DLD1 (cell line): ENCODE data around the gene SMARCAD1.

ENCODE experiments used
- in situ Hi-C: cut with HindIII; loops from 2 replicates; pipeline ENCODE4 v1.10.0; 2017; ENCODE audit warnings: low sequenced_read_pairs

Gene SMARCAD1

DNA sequence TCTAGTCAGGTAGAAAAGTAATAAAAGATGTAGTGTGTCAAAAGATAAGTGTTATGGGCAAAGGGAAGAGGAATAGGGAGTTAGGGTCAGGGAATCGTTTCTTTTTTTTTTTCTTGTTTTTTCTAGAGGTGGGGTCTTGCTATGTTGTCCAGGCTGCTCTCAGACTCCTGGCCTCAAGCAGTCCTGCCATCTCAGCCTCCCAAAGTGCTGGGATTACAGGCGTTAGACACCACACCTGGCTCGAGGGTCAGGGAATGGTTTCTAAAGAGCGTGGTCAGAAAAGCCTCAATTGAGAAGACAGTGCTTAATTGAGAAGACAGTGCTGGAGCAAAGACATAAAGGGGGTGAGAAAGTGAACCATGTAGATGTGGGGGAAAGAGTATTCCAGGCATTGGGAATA lies 19.1 kb downstream of the SMARCAD1 start:
- in situ Hi-C loops, result no loop called here

DNA sequence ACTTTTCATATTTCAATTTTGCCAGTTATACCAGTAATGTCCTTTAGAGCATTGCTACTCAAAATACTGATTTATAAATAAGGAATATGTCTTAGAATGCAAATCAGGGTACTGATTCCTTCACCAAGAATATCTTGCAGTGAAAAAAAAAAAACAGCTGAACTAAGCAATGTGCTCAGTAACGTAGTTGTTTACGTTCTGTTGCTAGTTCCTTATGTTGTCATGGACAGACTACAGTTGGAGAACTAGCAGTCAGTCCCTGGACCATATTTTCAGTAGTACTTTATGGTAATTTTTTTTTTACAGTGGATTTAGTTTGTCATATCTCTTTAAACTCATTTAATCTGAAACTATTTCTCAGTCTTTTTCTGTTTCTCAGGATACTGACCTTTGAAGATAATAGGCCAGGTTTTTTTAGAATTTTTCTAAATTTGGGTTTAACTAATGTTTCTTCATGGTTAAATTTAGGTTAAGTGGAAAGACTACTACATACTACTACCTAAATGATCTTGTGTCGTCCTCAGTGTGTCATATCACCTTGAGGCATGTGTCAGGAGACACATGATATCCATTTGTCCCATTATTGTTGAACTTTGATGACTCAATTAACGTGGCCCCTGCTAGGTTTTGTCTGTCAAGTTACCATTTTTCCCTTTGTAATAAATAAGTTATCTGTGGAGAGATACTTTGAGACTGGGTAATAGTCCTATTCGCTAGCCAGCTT lies 21.0 kb downstream of the SMARCAD1 start:
- in situ Hi-C loops, result no loop called here

DNA sequence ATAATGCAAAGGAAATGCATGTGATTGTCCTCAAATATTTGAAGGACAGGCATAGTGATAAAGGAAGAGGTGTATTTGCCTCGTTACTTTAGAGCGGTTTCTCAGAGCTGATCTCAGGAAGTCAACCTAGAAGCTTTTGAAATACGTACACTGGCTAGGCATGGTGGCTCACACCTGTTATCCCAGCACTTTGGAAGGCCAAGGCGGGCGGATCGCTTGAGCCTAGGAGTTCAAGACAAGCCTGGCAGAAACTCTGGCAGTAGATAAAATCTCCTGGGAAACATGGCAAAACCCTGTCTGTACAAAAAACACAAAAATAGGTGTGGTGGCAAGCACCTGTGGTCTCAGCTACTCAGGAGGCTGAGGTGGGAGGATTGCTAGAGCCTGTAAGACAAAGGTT lies 24.9 kb downstream of the SMARCAD1 start:
- in situ Hi-C loops, result no loop called here

DNA sequence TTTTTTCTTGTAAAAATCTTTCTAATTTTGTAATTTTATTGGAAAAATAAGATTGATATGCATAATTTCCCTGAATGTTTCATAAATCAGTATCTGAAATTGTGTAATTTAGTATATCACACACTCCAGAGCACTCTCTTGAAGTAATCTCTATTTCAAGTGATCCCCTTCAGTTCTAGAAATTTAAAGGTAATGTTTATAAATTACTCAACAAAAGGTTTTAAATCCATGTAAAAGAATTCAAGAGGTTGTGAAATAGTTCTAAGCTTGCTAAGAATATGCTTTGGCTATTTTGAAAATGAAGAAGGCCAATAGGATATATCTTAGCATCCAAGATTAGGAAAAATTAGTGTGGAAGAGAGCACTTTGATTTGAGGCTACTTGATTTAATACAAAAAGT lies 28.2 kb downstream of the SMARCAD1 start:
- in situ Hi-C loops, result no loop called here

DNA sequence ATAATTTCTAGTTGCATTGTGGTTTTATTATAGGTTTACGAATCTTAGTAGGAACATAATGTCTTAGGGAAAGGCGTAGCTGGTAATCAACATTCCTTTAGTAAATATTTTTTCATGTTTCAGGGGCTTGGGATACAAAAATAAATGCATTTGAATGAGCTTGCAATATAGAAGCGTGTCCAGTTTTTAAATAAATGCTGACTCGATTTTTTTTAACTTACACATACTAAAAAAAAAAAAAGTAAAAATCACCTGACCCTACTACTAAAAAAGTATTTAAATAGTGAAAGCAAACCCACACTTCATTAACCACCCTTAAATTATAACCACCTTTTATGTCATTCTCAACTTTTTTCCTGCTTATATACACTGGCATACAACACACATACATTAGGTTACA lies 29.6 kb downstream of the SMARCAD1 start:
- in situ Hi-C loops, result no loop called here

DNA sequence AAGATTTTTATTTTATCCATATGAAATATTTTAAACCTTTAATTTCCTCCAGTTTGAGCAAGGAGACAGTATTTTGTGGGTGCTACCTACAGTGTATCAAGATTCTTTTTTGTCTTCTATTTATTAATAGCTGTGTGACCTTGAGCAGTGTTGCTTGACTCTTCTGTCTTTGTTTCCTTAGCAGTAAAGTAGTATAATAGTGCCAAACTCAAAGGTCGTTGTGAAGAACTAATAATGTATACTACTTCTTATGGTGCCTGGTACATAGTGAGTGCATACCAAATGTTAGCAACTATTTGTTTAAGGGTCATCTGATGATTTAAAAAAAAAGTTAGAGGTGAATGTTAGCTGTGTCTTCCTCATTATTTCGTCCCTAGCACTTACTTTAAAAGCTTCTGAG lies 30.5 kb downstream of the SMARCAD1 start:
- in situ Hi-C loops, result no loop called here

DNA sequence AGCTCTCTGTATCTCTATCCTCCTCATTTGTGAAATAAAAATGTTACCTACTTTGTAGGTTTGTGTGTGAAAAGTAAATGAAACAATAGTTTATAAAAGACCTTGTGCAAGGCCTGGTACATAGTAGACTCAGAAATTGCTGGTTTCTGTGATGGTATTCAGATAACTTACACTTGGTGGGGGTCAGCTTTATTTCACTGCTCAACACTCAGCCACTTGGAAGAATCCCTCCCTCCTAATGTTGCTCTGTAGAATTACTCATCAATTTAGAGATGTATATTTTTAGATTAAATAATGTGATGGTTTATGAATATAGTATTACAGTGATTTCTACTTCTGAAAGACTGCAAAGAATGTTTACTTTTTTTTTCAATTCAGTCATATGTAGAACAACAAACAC lies 32.7 kb downstream of the SMARCAD1 start:
- in situ Hi-C loops, result no loop called here

DNA sequence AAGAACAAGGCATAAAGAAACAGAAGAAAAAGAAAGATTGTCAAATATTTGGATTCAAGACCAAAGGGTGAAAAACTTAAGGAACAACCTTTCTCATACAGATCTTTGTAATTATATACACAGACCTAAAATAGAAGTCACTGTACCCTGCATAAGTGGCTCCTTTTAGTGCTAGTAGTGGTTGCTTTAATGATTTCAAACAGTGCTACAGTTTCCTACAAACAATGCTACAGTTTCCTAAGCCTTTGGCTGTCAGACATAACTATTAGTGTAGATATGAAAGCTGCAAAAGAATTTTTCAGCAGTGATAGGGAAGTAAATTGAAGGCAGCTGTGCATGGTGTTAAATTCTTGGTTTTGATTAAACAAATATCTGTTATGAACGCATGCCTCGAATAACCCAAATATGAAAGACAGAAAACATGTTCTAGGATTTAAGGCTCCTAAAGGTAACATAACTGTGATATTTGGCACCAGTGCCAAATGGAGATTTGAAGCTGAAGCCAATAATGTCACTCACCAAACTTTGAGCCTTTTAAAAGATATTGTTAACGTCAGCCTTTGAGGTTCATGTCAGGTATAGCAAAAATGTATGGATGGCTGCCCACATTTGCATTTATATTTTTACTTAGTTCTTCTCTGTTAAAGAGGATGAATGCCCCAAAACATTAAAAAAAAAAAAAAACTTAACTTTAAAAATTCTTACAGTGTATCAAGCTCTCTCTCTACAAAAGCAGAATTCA lies 36.6 kb downstream of the SMARCAD1 start:
- in situ Hi-C loops, result no loop called here

DNA sequence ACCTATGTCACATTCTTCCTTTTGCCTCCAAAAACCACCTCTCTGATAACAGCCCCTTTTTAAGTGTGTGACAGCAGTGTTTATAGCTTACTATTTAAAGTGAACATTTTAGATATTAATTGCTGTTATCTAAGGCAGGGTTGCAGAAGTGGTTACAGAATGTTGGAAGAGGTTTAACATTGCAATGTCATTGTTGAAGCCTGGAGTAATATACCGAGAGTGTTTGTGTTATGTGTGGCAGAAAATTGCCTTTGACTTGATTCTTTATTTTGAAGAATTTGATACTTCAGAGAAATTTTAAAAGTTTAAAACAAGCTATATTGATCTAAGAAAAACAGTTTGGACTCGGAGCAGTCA lies 37.1 kb downstream of the SMARCAD1 start:
- in situ Hi-C loops, result no loop called here

DNA sequence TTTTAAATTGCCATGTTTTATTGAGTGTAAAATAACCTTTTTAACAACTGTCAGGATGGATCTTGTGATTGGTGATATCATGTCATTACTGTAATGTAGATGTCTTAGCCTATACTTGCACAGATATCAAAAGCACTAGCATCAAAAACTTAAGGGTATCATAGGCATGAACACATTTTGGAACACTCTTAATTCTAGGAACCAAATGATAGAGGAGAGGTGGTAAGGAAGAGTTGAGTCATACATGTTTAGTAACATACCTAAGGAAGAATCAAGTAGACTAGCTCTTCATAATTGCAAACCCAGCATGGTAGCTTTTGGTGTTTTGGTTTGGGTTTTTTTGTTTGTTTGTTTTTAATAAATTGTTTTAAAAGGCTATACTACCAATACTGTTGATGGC lies 43.4 kb downstream of the SMARCAD1 start:
- in situ Hi-C loops, result no loop called here

DNA sequence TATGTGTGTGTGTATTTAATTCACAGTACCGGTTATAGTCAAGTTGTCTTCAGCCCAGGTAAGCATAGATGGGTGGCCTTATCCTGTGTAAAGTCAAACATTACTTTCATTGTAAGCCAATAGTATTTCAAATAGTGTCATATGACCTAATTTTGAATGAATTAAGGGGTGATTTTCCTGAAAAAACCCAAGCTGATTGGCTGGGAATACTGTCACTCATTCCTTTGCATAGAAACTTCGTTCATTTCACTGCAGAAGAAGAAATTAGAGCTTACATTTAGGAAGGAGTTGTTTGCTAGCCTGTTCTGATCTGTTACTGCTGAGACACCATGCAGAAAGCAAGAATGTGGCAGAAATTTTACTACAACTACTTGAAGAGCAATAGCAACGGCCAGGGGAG lies 45.4 kb downstream of the SMARCAD1 start:
- in situ Hi-C loops, result no loop called here

DNA sequence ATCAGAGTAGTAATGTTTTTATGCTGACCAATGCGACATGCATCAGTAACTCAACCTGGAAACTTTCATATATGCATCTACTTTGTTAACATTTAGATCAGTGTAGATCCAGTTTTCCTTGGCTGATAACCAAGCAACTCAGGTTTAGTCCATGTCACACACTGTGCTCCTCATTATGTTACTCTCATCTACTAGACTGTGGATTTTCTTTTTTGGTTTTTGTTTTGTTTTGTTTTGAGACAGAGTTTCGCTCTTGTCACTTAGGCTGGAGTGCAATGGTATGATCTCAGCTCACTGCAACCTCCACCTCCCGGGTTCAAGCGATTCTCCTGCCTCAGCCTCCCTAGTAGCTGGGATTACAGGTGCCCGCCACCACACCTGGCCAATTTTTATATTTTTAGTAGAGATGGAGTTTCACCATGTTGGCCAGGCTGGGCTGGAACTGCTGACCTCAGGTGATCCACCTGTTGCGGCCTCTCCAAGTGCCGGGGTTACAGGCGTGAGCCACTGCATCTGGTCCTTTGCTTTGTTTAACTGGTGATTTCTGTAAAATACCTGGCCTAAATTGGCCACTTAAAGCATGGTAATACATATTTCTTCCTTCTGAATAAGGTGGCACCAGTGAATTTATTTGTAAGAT lies 48.6 kb downstream of the SMARCAD1 start:
- in situ Hi-C loops, result no loop called here

DNA sequence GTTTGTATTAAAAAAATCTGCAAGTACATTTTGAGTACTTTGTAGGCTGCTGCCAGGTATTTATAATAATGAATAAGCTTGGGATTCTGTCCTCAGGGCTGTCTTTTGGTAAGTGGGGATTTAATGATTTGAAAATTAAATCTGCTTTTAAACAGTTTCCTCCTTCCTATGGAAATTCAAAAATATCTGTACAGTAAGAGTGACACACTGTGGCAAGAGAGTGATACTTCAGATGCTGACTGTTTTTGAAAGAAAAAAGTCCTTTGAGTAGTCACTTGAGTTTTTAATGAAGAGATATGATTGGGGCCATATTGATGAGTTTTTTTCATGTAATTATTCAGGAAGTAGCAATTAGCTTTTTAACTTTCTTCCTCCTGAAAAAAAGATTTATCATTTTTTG lies 49.2 kb downstream of the SMARCAD1 start:
- in situ Hi-C loops, result no loop called here

DNA sequence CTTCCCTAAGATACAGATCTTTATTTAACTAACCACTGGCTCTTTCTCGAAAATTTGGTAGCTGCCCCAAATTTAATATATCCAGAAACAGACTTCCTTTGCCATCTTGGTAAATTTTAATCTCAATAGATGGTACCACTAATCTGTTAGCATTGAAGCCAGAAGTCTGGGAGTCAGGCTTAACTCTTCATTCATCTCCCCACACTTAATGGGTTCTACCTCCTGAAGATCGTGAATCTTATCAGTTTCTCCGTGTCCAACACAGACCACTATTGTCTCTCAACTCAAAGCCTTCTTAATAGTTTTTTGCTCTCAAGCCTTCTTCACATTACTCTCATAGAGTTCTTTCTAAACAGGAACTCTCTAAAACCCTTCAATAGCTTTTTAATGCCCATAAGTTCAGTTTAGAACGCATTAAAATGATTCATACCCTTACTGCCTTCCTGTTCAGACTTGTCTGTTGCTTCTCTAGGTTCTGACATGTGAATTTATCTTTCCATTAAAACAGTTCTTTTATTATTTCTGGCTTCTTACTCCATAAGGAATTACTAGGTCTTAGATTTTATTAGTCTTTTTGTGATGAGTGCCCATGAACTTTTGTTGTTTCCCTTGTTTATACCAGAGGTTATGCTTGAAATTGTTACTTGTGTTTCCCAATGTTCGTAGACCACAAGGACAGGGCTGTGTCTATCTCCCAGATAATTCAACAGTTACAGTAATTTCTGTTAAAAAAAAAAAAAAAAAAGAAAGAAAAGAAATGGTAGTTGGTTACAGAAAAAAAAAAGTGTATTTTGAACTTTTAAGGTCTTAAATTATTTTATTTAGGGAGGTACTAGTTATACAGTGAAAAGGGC lies 54.7 kb downstream of the SMARCAD1 start:
- in situ Hi-C loops, result no loop called here

DNA sequence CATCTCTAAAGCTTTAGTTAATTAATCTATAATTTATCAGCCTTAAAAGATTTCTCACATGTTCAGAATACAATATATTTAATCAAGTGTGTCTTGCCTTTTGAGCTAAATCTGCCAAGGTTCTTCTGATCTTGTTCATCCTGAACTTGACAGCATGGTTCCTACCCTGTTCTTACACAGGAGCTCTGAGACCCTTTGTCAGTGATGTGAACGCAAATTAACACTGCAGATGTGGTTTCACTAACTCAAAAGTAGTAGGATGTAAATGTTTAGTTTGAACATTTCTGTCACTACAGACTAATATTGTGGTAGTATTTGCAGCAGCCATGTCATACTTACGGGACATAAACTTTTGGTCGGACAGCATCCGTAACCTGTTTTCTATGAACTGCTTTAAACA lies 59.4 kb downstream of the SMARCAD1 start:
- in situ Hi-C loops, result no loop called here

DNA sequence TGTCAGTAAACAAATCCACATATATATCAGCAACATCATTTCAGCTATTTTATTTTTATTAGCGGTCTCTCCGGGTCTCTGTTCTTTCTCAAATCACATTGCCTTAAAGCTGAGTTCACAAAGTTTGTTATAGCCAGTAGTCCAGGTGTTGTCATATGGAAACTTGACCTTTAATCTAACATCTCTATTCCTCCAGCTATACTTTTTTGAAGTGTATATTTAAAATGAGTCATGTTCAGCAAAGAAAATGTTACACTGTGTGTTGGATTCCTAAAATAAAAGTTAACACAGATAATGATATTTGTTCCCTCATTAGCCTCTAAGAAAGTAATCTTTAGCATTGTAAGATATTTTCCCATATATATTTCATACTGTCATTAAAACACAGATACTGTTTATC lies 63.6 kb downstream of the SMARCAD1 start:
- in situ Hi-C loops, result no loop called here

DNA sequence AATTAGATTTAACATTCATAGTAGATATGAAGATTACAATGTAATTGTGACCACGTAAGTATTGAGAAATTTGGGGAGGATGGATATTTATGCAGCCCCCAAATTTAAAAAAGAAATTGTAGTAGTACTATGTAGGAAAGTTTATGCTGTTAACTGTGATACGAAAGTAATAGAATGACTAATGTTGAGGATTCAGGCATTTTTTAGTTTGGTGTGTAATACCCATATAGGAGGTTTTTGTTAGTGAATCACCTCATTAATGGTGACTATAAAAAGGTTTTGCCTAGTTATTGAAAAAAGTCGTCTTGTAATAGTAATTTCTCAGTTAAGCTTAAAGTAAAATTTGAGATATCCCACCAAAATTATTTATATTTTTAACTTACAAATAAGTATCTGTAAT lies 67.2 kb downstream of the SMARCAD1 start:
- in situ Hi-C loops, result no loop called here

DNA sequence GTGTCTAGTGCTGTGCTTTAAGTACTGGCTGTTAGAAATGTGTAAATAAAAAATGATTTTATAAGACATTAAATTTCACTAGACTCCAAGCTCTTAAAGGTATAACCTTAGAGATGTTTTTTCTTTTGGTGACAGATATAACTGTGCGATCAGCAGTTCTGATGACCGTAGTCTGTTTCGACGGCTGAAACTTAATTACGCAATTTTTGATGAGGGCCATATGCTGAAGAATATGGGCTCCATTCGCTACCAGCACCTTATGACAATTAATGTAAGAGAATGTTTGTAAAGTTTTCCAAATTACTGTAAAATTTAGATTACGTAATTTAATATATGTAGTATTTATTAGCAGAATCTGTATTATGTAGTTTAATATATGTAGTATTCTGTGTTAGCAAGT lies 68.5 kb downstream of the SMARCAD1 start:
- in situ Hi-C loops, result no loop called here

DNA sequence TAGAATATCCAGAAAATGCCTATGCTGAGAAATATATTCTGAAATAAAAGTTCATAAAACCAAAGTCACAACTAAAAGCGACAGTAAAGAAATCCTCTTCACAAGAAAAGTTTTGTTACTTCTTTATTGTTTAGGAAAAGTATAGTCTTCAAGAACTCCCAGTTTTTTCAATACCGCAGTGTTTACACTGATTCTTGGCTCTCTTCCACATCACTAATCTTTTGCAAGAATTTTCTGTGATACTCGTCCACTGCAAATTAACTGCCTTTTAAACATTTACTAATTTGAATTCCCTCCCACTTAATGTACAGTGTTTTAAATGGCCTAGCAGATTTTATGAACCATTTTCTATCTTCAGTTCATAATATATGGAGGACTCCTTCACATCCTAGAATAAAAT lies 69.9 kb downstream of the SMARCAD1 start:
- in situ Hi-C loops, result no loop called here

DNA sequence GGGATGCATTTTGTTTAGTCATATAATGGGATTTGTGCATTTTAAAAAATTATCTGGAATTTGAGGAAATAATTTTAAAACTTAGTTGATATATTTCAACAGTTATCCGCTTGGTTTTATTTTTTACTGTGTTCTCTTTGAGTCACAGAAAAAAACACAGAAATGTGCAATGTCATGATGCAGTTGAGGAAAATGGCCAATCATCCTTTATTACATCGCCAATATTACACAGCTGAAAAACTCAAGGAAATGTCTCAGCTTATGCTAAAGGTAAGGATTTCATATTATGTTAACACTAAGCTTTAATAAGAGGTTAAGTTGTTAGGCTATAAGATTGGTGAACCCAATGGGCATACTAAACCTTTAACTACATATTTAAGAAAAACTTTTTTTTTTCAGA lies 71.1 kb downstream of the SMARCAD1 start:
- in situ Hi-C loops, result no loop called here

DNA sequence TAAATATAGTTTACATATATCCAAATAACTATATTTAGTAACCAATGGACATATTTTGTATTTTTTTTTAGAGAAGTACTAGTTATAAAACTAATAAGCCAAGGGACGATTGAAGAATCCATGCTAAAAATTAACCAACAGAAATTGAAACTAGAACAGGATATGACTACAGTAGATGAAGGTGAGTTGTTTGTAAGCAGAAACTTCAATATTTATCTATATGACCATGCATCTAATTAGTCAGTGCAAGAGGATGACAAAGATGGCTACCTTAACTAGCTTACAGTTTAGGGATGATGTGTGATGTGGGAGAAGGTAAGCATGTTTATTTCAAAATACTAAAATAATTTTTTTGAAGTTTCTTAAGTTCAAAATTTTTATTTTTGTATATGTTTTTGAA lies 77.2 kb downstream of the SMARCAD1 start:
- in situ Hi-C loops, result no loop called here
